Body of pancreas (tissue), 4 donors: ENCODE data around the gene PHACTR3.

Experiments
- POLR2A ChIP-seq, 3 donors: fragments of 450-650 bp; IDR thresholded peaks; one replicate each; pipeline ENCODE4 v1.6.1; 2016; ENCODE audit warnings: antibody characterized with exemption in 3 of 3, mild to moderate bottlenecking in 2 of 3
- TF ChIP-seq, protein P1 (sequence below), 7 experiments: fragments of 450-650 bp in 4 of 7; fragments of 200-600 bp in 3 of 7; sonication (generic) in 3 of 7; IDR thresholded peaks; one replicate each; pipeline ENCODE4 v1.5.1; 2016 to 2019; ENCODE audit warnings: antibody characterized with exemption in 7 of 7

DNA sequence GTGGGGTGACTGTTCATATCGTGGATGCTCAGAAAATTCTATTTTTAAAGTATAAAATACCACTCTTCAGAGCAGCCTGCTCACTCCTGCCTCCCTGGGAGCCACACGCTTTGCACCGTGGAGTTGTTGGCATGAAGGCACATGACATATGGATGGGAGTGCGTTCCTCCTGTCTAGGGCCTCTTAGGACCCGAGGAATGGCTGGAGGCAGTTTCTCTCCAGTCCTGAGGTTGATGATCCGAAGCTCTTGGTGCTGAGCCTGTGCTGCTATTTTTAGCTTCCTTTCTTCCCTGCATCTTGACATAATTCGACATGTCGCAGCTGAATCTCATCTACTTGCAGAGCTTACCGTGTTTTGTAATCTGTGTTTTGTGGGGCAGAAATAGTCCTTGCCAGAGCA is 73.9 kb downstream of the PHACTR3 start:
- no peak for TF ChIP-seq POLR2A (IDR thresholded peaks at IDR 0.05)
- TF ChIP-seq, protein P1, sequence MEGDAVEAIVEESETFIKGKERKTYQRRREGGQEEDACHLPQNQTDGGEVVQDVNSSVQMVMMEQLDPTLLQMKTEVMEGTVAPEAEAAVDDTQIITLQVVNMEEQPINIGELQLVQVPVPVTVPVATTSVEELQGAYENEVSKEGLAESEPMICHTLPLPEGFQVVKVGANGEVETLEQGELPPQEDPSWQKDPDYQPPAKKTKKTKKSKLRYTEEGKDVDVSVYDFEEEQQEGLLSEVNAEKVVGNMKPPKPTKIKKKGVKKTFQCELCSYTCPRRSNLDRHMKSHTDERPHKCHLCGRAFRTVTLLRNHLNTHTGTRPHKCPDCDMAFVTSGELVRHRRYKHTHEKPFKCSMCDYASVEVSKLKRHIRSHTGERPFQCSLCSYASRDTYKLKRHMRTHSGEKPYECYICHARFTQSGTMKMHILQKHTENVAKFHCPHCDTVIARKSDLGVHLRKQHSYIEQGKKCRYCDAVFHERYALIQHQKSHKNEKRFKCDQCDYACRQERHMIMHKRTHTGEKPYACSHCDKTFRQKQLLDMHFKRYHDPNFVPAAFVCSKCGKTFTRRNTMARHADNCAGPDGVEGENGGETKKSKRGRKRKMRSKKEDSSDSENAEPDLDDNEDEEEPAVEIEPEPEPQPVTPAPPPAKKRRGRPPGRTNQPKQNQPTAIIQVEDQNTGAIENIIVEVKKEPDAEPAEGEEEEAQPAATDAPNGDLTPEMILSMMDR (IDR thresholded peaks at IDR 0.05), result no peak
